K562 (cell line): ENCODE results near the gene MYMX. TPM values are rescaled to one million over a fixed set of nuclear protein-coding genes. Genes with fewer than 3 reads are reported as not detected.

Source experiments
- BRD4 ChIP-seq: fragments of 200-600 bp; sonication (generic); IDR thresholded peaks from 2 replicates; pipeline ENCODE4 v1.6.1; 2017; ENCODE audit warnings: inconsistent platforms
- CBFA2T2 ChIP-seq: fragments of 450-650 bp; conservative IDR thresholded peaks from 2 replicates; pipeline ENCODE4 v1.6.1; 2017; ENCODE audit warnings: mild to moderate bottlenecking
- CHCHD3 ChIP-seq: fragments of 250-450 bp; sonication (Bioruptor Pico); IDR thresholded peaks from 2 replicates; pipeline ENCODE4 v2.1.2; 2022; ENCODE audit warnings: mild to moderate bottlenecking
- FOXJ2 ChIP-seq: fragments of 200-800 bp; sonication (Bioruptor generic); IDR thresholded peaks from 2 replicates; pipeline ENCODE4 v1.6.1; 2016; ENCODE audit warnings: missing genetic modification characterization, missing compliant biosample characterization
- JUND ChIP-seq, 2 experiments: IDR thresholded peaks; 2 replicates in 1 of 2; 3 replicates in 1 of 2; pipeline ENCODE4 v1.6.1; 2011; ENCODE audit warnings: borderline replicate concordance in 2 of 2, low read depth in 2 of 2, low read length in 2 of 2, improper control_type of control experiment in 1 of 2, missing biosample characterization in 1 of 2, missing genetic modification characterization in 1 of 2, missing genetic modification reagents in 1 of 2
- NRF1 ChIP-seq, 2 experiments: fragments of 450-650 bp; IDR thresholded peaks in 1 of 2; conservative IDR thresholded peaks in 1 of 2; 2 replicates each; pipeline ENCODE4 v1.6.1; 2014; ENCODE audit warnings: mild to moderate bottlenecking in 2 of 2
- PHTF2 ChIP-seq: fragments of 250-450 bp; sonication (Bioruptor Pico); IDR thresholded peaks from 2 replicates; pipeline ENCODE4 v1.5.0; 2021; ENCODE audit warnings: mild to moderate bottlenecking
- STAT5A ChIP-seq: IDR thresholded peaks from 2 replicates; pipeline ENCODE4 v1.6.1; 2012; ENCODE audit warnings: low read length, inconsistent platforms, borderline replicate concordance
- ZNF12 ChIP-seq: sonication (generic); formaldehyde crosslinking; IDR thresholded peaks from 2 replicates; pipeline ENCODE4 v1.4.0; 2020; ENCODE audit warnings: mild to moderate bottlenecking, missing genetic modification reagents
- ZNF696 ChIP-seq: fragments of 250-450 bp; sonication (Bioruptor Pico); conservative IDR thresholded peaks from 2 replicates; pipeline ENCODE4 v1.4.0; 2020; ENCODE audit warnings: mild to moderate bottlenecking, moderate library complexity
- polyA plus RNA-seq, 8 experiments: library from polyadenylated mRNA; depleted of rRNA in 4 of 8; stranded (reverse) in 5 of 8; unstranded in 3 of 8; fragments of >200 nt; fragmentation: Nextera tagmentation in 2 of 8; fragmentation: Illumina TruSeq in 1 of 8; extraction: Ambion mirVana in 2 of 8; extraction: Trizol in 1 of 8; gene quantifications; 2 replicates each; pipeline versions ENCODE4 v1.2.1 to v1.2.3, GENCODE V29; 2011 to 2014; ENCODE audit warnings: inconsistent platforms in 1 of 8, missing spikeins in 1 of 8
- total RNA-seq, 7 experiments: library from RNA; depleted of rRNA in 6 of 7; stranded (reverse); fragments of >200 nt in 6 of 7; fragmentation: Illumina TruSeq in 2 of 7; extraction: Trizol in 2 of 7; gene quantifications; 2 replicates each; pipeline versions ENCODE4 v1.2.1 to v1.2.3, GENCODE V29; 2011 to 2021; ENCODE audit warnings: low replicate concordance in 1 of 7
- TF ChIP-seq, protein P1 (sequence below): fragments of 250-450 bp; sonication (Bioruptor Pico); IDR thresholded peaks from 2 replicates; pipeline ENCODE4 v1.4.0; 2020
- TF ChIP-seq, protein P2 (sequence below): sonication (generic); formaldehyde crosslinking; IDR thresholded peaks from 2 replicates; pipeline ENCODE4 v1.8.1; 2023; ENCODE audit warnings: missing genetic modification reagents, mild to moderate bottlenecking, borderline replicate concordance
- TF ChIP-seq, protein P3 (sequence below): sonication (generic); formaldehyde crosslinking; IDR thresholded peaks from 2 replicates; pipeline ENCODE4 v1.8.0; 2022; ENCODE audit warnings: missing genetic modification reagents, mild to moderate bottlenecking, moderate library complexity, borderline replicate concordance
- TF ChIP-seq, protein P4 (sequence below): fragments of 250-450 bp; sonication (Bioruptor Pico); IDR thresholded peaks from 2 replicates; pipeline ENCODE4 v1.5.0; 2021; ENCODE audit warnings: mild to moderate bottlenecking, borderline replicate concordance
- TF ChIP-seq, protein P5 (sequence below): fragments of 250-450 bp; sonication (Bioruptor Pico); IDR thresholded peaks from 2 replicates; pipeline ENCODE4 v1.5.0; 2020; ENCODE audit warnings: mild to moderate bottlenecking

MYMX gene
- total and polyA plus RNA-seq, 9 of the 15 experiments (the other 6 are each of a cell fraction or from before 2014, with no cell fraction given), result 0.12 TPM; not detected in 8

DNA sequence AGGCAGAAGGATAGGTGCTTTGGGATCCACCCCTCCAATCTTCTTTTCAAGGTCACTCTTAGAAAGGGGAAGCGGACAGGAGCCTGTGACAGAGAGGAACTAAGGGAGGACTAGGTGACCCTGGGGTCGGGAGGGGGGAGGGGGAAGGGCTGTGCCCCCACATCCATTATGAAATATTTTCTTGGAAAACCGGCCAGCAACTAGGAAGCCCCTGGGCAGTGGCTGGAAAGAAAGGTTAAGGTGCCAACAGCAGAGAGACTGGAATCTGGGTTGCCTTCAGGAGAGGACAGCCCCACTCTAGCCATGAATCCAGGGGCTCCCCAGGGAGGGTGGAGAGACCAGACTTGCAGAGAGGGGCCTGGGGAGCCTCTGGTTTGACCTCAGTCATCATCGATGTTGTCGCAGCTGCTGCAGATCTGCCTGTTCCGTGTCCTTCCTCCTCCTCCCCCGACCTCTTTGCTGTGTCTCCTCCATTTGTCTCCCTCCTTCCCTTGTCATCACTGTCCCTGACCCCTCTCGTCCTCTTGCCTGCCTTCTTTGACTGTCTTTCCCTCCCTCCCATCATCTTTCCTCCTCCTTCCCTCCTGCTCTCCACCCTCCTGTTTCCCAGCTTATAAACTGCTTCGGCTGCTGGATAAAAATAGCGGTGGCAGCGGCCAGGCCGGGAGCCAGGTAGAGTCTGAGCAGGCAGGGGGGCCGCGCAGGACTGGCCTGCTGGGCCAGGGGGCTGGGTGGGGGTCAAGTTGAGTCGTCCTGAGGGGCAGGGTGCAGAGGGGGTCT, 9.8 kb downstream of the MYMX start (continued):
- TF ChIP-seq FOXJ2 (tag) (no peak), JUND (IDR thresholded peaks at IDR 0.05; ENCODE audit: borderline replicate concordance, low read depth, low read length) (no peak), JUND (tag; IDR thresholded peaks at IDR 0.05; ENCODE audit: borderline replicate concordance, low read depth, low read length) (no peak), PHTF2 (CRISPR knock-in tag) (no peak), ZNF12 (CRISPR knock-in tag) (0 out of 2 replicates have a peak, but pooled peaks have one; percentile 4), CBFA2T2 (peak; percentile 59), ZNF696 (CRISPR knock-in tag) (no peak), NRF1 (conservative IDR thresholded peaks at IDR 0.05 in 1 of 2, IDR thresholded peaks at IDR 0.05 in 1 of 2) (0 out of 4 replicates have a peak, but pooled peaks of 1 of the 2 experiments have one; percentile 2), BRD4 (no peak), STAT5A (no peak), CHCHD3 (CRISPR knock-in tag) (no peak)
- TF ChIP-seq, protein P1, sequence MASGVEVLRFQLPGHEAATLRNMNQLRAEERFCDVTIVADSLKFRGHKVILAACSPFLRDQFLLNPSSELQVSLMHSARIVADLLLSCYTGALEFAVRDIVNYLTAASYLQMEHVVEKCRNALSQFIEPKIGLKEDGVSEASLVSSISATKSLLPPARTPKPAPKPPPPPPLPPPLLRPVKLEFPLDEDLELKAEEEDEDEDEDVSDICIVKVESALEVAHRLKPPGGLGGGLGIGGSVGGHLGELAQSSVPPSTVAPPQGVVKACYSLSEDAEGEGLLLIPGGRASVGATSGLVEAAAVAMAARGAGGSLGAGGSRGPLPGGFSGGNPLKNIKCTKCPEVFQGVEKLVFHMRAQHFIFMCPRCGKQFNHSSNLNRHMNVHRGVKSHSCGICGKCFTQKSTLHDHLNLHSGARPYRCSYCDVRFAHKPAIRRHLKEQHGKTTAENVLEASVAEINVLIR, result no peak
- TF ChIP-seq, protein P2, sequence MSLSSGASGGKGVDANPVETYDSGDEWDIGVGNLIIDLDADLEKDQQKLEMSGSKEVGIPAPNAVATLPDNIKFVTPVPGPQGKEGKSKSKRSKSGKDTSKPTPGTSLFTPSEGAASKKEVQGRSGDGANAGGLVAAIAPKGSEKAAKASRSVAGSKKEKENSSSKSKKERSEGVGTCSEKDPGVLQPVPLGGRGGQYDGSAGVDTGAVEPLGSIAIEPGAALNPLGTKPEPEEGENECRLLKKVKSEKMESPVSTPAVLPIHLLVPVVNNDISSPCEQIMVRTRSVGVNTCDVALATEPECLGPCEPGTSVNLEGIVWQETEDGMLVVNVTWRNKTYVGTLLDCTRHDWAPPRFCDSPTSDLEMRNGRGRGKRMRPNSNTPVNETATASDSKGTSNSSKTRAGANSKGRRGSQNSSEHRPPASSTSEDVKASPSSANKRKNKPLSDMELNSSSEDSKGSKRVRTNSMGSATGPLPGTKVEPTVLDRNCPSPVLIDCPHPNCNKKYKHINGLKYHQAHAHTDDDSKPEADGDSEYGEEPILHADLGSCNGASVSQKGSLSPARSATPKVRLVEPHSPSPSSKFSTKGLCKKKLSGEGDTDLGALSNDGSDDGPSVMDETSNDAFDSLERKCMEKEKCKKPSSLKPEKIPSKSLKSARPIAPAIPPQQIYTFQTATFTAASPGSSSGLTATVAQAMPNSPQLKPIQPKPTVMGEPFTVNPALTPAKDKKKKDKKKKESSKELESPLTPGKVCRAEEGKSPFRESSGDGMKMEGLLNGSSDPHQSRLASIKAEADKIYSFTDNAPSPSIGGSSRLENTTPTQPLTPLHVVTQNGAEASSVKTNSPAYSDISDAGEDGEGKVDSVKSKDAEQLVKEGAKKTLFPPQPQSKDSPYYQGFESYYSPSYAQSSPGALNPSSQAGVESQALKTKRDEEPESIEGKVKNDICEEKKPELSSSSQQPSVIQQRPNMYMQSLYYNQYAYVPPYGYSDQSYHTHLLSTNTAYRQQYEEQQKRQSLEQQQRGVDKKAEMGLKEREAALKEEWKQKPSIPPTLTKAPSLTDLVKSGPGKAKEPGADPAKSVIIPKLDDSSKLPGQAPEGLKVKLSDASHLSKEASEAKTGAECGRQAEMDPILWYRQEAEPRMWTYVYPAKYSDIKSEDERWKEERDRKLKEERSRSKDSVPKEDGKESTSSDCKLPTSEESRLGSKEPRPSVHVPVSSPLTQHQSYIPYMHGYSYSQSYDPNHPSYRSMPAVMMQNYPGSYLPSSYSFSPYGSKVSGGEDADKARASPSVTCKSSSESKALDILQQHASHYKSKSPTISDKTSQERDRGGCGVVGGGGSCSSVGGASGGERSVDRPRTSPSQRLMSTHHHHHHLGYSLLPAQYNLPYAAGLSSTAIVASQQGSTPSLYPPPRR, result no peak
- TF ChIP-seq, protein P3, sequence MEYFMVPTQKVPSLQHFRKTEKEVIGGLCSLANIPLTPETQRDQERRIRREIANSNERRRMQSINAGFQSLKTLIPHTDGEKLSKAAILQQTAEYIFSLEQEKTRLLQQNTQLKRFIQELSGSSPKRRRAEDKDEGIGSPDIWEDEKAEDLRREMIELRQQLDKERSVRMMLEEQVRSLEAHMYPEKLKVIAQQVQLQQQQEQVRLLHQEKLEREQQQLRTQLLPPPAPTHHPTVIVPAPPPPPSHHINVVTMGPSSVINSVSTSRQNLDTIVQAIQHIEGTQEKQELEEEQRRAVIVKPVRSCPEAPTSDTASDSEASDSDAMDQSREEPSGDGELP (CRISPR knock-in tag), result no peak
- TF ChIP-seq, protein P4, sequence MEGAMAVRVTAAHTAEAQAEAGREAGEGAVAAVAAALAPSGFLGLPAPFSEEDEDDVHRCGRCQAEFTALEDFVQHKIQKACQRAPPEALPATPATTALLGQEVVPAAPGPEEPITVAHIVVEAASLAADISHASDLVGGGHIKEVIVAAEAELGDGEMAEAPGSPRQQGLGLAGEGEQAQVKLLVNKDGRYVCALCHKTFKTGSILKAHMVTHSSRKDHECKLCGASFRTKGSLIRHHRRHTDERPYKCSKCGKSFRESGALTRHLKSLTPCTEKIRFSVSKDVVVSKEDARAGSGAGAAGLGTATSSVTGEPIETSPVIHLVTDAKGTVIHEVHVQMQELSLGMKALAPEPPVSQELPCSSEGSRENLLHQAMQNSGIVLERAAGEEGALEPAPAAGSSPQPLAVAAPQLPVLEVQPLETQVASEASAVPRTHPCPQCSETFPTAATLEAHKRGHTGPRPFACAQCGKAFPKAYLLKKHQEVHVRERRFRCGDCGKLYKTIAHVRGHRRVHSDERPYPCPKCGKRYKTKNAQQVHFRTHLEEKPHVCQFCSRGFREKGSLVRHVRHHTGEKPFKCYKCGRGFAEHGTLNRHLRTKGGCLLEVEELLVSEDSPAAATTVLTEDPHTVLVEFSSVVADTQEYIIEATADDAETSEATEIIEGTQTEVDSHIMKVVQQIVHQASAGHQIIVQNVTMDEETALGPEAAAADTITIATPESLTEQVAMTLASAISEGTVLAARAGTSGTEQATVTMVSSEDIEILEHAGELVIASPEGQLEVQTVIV (CRISPR knock-in tag), result no peak
- TF ChIP-seq, protein P5, sequence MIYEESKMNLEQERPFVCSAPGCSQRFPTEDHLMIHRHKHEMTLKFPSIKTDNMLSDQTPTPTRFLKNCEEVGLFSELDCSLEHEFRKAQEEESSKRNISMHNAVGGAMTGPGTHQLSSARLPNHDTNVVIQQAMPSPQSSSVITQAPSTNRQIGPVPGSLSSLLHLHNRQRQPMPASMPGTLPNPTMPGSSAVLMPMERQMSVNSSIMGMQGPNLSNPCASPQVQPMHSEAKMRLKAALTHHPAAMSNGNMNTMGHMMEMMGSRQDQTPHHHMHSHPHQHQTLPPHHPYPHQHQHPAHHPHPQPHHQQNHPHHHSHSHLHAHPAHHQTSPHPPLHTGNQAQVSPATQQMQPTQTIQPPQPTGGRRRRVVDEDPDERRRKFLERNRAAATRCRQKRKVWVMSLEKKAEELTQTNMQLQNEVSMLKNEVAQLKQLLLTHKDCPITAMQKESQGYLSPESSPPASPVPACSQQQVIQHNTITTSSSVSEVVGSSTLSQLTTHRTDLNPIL (CRISPR knock-in tag), result no peak
